Brain microvascular endothelial cell (primary cell): Measurements from ENCODE around the gene GRWD1.

Experiments used
- DNase-seq: peaks from one replicate; pipeline ENCODE4 v3.0.0-alpha.2; 2020
- H3K27ac ChIP-seq: fragments of 250-450 bp; sonication (Bioruptor Pico); 2 replicates; pipeline ENCODE4 v1.5.1; 2020; ENCODE audit warnings: mild to moderate bottlenecking, moderate library complexity
- H3K27me3 ChIP-seq: fragments of 250-450 bp; sonication (Bioruptor Pico); replicated peaks from 2 replicates; pipeline ENCODE4 v1.5.1; 2020; ENCODE audit warnings: mild to moderate bottlenecking
- H3K36me3 ChIP-seq: fragments of 250-450 bp; sonication (Bioruptor Pico); replicated peaks from 2 replicates; pipeline ENCODE4 v1.5.1; 2020; ENCODE audit warnings: mild to moderate bottlenecking
- H3K4me3 ChIP-seq: 2 replicates; pipeline ENCODE4 v1.5.1; 2011; ENCODE audit warnings: low read depth, mild to moderate bottlenecking, control low read depth, low read length, moderate library complexity
- in situ Hi-C: cut with HindIII; loops from 2 replicates; pipeline ENCODE4 v1.10.0; 2017; ENCODE audit warnings: low sequenced_read_pairs, low pct_ligation_motif_present
- TF ChIP-seq, protein P1 (sequence below): IDR thresholded peaks from 2 replicates; pipeline ENCODE4 v1.5.1; 2011; ENCODE audit warnings: low read depth, mild to moderate bottlenecking, moderate library complexity, low read length, control low read depth, inconsistent platforms; ENCODE audit errors: missing control alignments

GRWD1 gene

DNA sequence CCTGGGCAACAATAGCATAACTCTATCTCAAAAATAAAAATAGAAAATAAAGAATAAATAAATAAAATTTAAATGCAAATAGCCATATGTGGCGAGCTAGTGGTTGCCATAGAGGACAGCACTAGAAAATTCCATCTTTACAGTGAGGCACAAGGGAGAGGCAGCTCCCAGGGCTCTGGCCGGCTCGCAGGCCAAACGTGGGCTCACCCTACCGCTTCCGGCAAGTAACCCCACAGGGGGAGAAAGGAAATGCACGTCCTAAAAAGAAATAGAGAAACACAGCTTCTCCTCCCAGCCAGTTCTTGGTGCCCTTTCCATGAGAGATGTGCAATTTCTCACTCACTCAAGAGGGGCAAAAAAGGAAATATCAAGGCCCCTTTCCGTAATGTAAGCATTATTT, 12.4 kb upstream of the GRWD1 start:
- TF ChIP-seq, protein P1, sequence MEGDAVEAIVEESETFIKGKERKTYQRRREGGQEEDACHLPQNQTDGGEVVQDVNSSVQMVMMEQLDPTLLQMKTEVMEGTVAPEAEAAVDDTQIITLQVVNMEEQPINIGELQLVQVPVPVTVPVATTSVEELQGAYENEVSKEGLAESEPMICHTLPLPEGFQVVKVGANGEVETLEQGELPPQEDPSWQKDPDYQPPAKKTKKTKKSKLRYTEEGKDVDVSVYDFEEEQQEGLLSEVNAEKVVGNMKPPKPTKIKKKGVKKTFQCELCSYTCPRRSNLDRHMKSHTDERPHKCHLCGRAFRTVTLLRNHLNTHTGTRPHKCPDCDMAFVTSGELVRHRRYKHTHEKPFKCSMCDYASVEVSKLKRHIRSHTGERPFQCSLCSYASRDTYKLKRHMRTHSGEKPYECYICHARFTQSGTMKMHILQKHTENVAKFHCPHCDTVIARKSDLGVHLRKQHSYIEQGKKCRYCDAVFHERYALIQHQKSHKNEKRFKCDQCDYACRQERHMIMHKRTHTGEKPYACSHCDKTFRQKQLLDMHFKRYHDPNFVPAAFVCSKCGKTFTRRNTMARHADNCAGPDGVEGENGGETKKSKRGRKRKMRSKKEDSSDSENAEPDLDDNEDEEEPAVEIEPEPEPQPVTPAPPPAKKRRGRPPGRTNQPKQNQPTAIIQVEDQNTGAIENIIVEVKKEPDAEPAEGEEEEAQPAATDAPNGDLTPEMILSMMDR, result no peak
- in situ Hi-C loops, result no loop called here
- H3K36me3 ChIP-seq, result no peaks in the 10 kb centered on the region
- no peak for DNase-seq
- H3K27ac ChIP-seq, result no peak overlapping the region
- no peaks in the 10 kb centered on the region for H3K27me3 ChIP-seq
- no peak overlapping the region for H3K4me3 ChIP-seq

DNA sequence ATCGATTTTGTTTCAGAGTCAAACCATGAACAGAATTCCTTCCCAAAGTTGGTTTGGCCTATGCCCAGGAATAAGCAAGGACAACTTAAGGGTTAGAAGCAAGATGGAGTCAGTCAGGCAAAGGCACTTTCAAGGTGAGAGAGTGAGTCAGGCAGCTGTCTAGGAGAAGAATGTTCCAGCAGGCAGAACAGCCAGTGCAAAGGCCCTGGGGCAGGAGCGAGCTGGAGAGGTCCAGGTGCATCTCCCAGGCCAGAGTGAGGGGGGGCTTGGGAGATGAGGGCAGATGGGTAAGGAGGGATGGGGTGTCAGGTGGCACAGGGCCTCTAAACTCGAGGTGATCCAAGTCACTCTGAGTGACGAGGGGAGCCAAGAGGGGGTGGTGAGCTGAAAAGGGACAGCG, 9.2 kb upstream of the GRWD1 start:
- Histone ChIP-seq H3K4me3 (no peak overlapping the region), H3K27ac (no peak overlapping the region), H3K36me3 (no peaks in the 10 kb centered on the region), H3K27me3 (no peaks in the 10 kb centered on the region)
- DNase-seq, result no peak
- TF ChIP-seq, protein P1, result no peak
- in situ Hi-C loops, result no loop called here

- TF ChIP-seq, protein P1, result no peak
- no peak overlapping the region for H3K27ac ChIP-seq
- DNase-seq, result no peak
- H3K4me3 ChIP-seq, result no peak overlapping the region
- in situ Hi-C loops, result no loop called here
- H3K27me3 ChIP-seq, result peaks cover 17% of the 10 kb centered on the region
- H3K36me3 ChIP-seq, result no peaks in the 10 kb centered on the region
Observed at GRCh38 chr19:48441360-48442050, 4.3 kb upstream of the GRWD1 start.

DNA sequence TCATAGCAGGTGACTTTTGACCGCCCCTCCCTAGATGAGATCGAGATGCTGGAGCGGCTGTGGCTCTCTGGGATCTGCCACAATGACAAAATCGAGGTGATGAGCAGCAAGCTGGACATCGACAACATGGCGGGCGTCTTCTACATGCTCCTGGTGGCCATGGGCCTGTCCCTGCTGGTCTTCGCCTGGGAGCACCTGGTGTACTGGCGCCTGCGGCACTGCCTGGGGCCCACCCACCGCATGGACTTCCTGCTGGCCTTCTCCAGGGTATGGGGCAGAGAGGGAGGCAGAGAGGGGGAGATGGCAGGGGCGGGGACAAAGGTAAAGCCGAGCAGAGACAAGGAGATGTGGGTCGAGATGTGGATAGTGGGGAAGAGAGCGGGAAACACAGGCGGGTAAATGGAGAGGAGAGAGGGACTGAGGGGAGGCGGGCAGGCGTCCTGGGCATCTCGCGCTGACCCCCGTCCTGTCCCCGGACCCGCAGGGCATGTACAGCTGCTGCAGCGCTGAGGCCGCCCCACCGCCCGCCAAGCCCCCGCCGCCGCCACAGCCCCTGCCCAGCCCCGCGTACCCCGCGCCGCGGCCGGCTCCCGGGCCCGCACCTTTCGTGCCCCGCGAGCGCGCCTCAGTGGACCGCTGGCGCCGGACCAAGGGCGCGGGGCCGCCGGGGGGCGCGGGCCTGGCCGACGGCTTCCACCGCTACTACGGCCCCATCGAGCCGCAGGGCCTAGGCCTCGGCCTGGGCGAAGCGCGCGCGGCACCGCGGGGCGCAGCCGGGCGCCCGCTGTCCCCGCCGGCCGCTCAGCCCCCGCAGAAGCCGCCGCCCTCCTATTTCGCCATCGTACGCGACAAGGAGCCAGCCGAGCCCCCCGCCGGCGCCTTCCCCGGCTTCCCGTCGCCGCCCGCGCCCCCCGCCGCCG, 3.4 kb upstream of the GRWD1 start:
- H3K4me3 ChIP-seq, result no peak overlapping the region
- no peak overlapping the region for H3K27ac ChIP-seq
- peaks cover 3% of the 10 kb centered on the region for H3K36me3 ChIP-seq
- no peak for DNase-seq
- H3K27me3 ChIP-seq, result peaks cover 17% of the 10 kb centered on the region
- TF ChIP-seq, protein P1, result no peak
- in situ Hi-C loops, result no loop called here

GRCh38 chr19:48443256-48443655, 2.5 kb upstream of the GRWD1 start:
- in situ Hi-C loops, result no loop called here
- no peak for DNase-seq

More at GRCh38 chr19:48443256-48443655, 2.5 kb upstream of the GRWD1 start:
- Histone ChIP-seq H3K4me3 (no peak overlapping the region), H3K27ac (no peak overlapping the region), H3K36me3 (peaks cover 12% of the 10 kb centered on the region), H3K27me3 (peaks cover 17% of the 10 kb centered on the region)
- TF ChIP-seq, protein P1, result no peak
